ENCODE measurements around the gene ARFGAP3.

DNA sequence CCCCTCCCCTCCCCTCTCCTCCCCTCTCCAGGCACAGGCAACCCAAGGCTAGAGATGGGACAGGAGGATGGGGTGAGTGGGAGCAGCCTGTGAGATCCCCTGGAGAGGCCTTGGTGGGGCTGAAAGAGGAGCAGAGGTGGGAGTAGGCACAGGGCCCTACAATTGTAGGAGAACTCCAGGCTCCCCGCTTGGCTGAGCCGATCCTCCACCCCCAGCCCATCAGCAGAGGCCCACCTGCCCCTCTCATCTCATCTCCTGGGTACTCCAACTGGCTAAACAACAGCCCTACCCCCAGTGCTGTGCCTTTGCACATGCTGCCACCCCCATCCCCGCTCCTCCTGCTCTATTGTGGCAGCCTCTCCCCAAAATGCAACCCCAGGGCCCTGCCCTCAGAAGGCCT is 84.4 kb downstream of the ARFGAP3 start:
- TF ChIP-seq, protein P1, sequence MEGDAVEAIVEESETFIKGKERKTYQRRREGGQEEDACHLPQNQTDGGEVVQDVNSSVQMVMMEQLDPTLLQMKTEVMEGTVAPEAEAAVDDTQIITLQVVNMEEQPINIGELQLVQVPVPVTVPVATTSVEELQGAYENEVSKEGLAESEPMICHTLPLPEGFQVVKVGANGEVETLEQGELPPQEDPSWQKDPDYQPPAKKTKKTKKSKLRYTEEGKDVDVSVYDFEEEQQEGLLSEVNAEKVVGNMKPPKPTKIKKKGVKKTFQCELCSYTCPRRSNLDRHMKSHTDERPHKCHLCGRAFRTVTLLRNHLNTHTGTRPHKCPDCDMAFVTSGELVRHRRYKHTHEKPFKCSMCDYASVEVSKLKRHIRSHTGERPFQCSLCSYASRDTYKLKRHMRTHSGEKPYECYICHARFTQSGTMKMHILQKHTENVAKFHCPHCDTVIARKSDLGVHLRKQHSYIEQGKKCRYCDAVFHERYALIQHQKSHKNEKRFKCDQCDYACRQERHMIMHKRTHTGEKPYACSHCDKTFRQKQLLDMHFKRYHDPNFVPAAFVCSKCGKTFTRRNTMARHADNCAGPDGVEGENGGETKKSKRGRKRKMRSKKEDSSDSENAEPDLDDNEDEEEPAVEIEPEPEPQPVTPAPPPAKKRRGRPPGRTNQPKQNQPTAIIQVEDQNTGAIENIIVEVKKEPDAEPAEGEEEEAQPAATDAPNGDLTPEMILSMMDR (IDR thresholded peaks at IDR 0.05; ENCODE audit: borderline replicate concordance, extremely low read depth, low read length, poor library complexity, severe bottlenecking), result no peak
- no peak for TF ChIP-seq EZH2 (IDR thresholded peaks at IDR 0.05; ENCODE audit: borderline replicate concordance, low read depth, low read length, severe bottlenecking)
